SK-N-SH (cell line): Measurements from ENCODE around the gene HSD11B1.

ENCODE experiments used
- FOSL2 ChIP-seq: IDR thresholded peaks from 2 replicates; pipeline ENCODE4 v1.4.0; 2012; ENCODE audit warnings: low read depth, mild to moderate bottlenecking, moderate library complexity, borderline replicate concordance
- NFIC ChIP-seq: IDR thresholded peaks from 2 replicates; pipeline ENCODE4 v1.4.0; 2012; ENCODE audit warnings: borderline replicate concordance
- SMC3 ChIP-seq: IDR thresholded peaks from 2 replicates; pipeline ENCODE4 v1.6.1; 2012; ENCODE audit warnings: low read depth, low read length, improper control_type of control experiment
- USF1 ChIP-seq: IDR thresholded peaks from 2 replicates; pipeline ENCODE4 v1.4.0; 2012; ENCODE audit warnings: low read depth, borderline replicate concordance
- USF2 ChIP-seq: fragments of 150-350 bp; IDR thresholded peaks from 2 replicates; pipeline ENCODE4 v1.6.1; 2017; ENCODE audit warnings: antibody characterized with exemption, low read length, low read depth, borderline replicate concordance
- YY1 ChIP-seq: IDR thresholded peaks from 2 replicates; pipeline ENCODE4 v1.4.0; 2012; ENCODE audit warnings: low read depth, mild to moderate bottlenecking
- TF ChIP-seq, protein P1 (sequence below): fragments of 200-600 bp; sonication (generic); IDR thresholded peaks from 2 replicates; pipeline ENCODE4 v1.6.1; 2017; ENCODE audit warnings: antibody characterized with exemption, mild to moderate bottlenecking, moderate library complexity

- no peak for TF ChIP-seq SMC3
- TF ChIP-seq, protein P1, sequence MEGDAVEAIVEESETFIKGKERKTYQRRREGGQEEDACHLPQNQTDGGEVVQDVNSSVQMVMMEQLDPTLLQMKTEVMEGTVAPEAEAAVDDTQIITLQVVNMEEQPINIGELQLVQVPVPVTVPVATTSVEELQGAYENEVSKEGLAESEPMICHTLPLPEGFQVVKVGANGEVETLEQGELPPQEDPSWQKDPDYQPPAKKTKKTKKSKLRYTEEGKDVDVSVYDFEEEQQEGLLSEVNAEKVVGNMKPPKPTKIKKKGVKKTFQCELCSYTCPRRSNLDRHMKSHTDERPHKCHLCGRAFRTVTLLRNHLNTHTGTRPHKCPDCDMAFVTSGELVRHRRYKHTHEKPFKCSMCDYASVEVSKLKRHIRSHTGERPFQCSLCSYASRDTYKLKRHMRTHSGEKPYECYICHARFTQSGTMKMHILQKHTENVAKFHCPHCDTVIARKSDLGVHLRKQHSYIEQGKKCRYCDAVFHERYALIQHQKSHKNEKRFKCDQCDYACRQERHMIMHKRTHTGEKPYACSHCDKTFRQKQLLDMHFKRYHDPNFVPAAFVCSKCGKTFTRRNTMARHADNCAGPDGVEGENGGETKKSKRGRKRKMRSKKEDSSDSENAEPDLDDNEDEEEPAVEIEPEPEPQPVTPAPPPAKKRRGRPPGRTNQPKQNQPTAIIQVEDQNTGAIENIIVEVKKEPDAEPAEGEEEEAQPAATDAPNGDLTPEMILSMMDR: no peak
- no peak for TF ChIP-seq USF1
- TF ChIP-seq NFIC: no peak
- TF ChIP-seq FOSL2: no peak
- TF ChIP-seq USF2: no peak
- no peak for TF ChIP-seq YY1
Observed at GRCh38 chr1:209783386-209783785, 78.7 kb downstream of the HSD11B1 start.
